Panc1 (cell line): Measurements from ENCODE around the gene TMEM129. TPM values are rescaled to one million over a fixed set of nuclear protein-coding genes. Genes with fewer than 3 reads are reported as not detected.

Experiments used
- ATAC-seq: fragments of 200-7000 bp; cut with Tn5 transposase; 2 replicates; pipeline ENCODE4 v1.9.1; 2020; ENCODE audit warnings: mild to moderate bottlenecking, moderate library complexity
- BruUV-seq: library from RNA; stranded (reverse); fragments of 400-500 nt; replicated peaks from 2 replicates; lab custom pipeline; 2021; lab: Mats Ljungman, UMichigan
- CTCF ChIA-PET: fragments of 300-600 bp; sonication (Branson Sonifier 250); formaldehyde crosslinking; loops from one replicate; lab custom pipeline; 2022; ENCODE audit warnings: antibody characterized with exemption; lab: Charles Lee
- POLR2A ChIA-PET: fragments of 300-600 bp; sonication (Branson Sonifier 250); formaldehyde crosslinking; loops from one replicate; lab custom pipeline; 2022; ENCODE audit warnings: antibody characterized with exemption; lab: Charles Lee
- DNase-seq: peaks from one replicate; pipeline ENCODE4 v3.0.0-alpha.2; 2010; ENCODE audit warnings: low read depth, low spot score
- H3K27ac ChIP-seq: 2 replicates; pipeline ENCODE4 v1.5.1; 2011; ENCODE audit warnings: mild to moderate bottlenecking, low read length, inconsistent platforms
- H3K27me3 ChIP-seq: fragments of 200-500 bp; sonication (Bioruptor generic); 2 replicates; pipeline ENCODE4 v1.6.0; 2014; ENCODE audit warnings: low read length, inconsistent platforms; ENCODE audit not compliant: control insufficient read depth, insufficient read depth
- H3K36me3 ChIP-seq: fragments of 200-500 bp; sonication (Bioruptor generic); 2 replicates; pipeline ENCODE4 v1.5.1; 2014; ENCODE audit warnings: inconsistent platforms, mild to moderate bottlenecking, low read length, moderate library complexity; ENCODE audit not compliant: control insufficient read depth, insufficient read depth
- H3K4me1 ChIP-seq: 2 replicates; pipeline ENCODE4 v1.5.1; 2011; ENCODE audit warnings: inconsistent platforms, mild to moderate bottlenecking, low read length, moderate library complexity; ENCODE audit not compliant: control insufficient read depth, insufficient read depth
- H3K4me3 ChIP-seq, 2 experiments: 2 replicates each; pipeline ENCODE4 v1.5.1; 2011 to 2012; ENCODE audit warnings: low read depth in 2 of 2, low read length in 2 of 2, mild to moderate bottlenecking in 2 of 2, inconsistent platforms in 1 of 2, moderate library complexity in 1 of 2
- H3K9me3 ChIP-seq: fragments of 200-500 bp; sonication (Bioruptor generic); 2 replicates; pipeline ENCODE4 v1.5.1; 2014; ENCODE audit warnings: low read depth, mild to moderate bottlenecking, inconsistent platforms, low read length, moderate library complexity; ENCODE audit not compliant: control insufficient read depth, insufficient read depth
- CTCF ChIP-seq: fragments of 450-650 bp; IDR thresholded peaks from 2 replicates; pipeline ENCODE4 v1.5.1; 2017; ENCODE audit warnings: mild to moderate bottlenecking
- POLR2AphosphoS5 ChIP-seq: IDR thresholded peaks from 2 replicates; pipeline ENCODE4 v1.6.1; 2012; ENCODE audit warnings: mild to moderate bottlenecking, low read depth, low read length, moderate library complexity
- REST ChIP-seq, 2 experiments: IDR thresholded peaks; 2 replicates each; pipeline ENCODE4 v1.6.1; 2011 to 2012; ENCODE audit warnings: low read depth in 2 of 2, control low read depth in 1 of 2, low read length in 1 of 2, mild to moderate bottlenecking in 1 of 2, moderate library complexity in 1 of 2; ENCODE audit not compliant: insufficient read depth in 1 of 2
- SIN3A ChIP-seq: IDR thresholded peaks from 2 replicates; pipeline ENCODE4 v1.6.1; 2012; ENCODE audit warnings: low read depth, mild to moderate bottlenecking, low read length, moderate library complexity, borderline replicate concordance; ENCODE audit not compliant: insufficient read depth
- TCF7L2 ChIP-seq: IDR thresholded peaks from 2 replicates; pipeline ENCODE4 v1.6.1; 2011; ENCODE audit warnings: mild to moderate bottlenecking, low read depth, low read length, inconsistent platforms
- in situ Hi-C: cut with HindIII; loops from 2 replicates; pipeline ENCODE4 v1.10.0; 2016; ENCODE audit warnings: low sequenced_read_pairs, low pct_unique_long_range_greater_than_20kb
- intact Hi-C: fragments of 100-400 bp; cut with micrococcal nuclease; formaldehyde crosslinking; loops from one replicate; pipeline ENCODE4 v1.10.0; 2022; ENCODE audit not compliant: unreplicated experiment
- total RNA-seq: library from RNA; stranded (reverse); gene quantifications from one replicate; pipeline ENCODE4 v1.2.1, GENCODE V29; 2021; ENCODE audit not compliant: unreplicated experiment

Gene TMEM129
- total RNA-seq, 1 experiment from 2014 or later: 32.6 TPM

GRCh38 chr4:1765409-1766072, 44.4 kb upstream of the TMEM129 start:
- no peak for DNase-seq
- H3K36me3 ChIP-seq: no peaks in the 10 kb centered on the region
- no peak overlapping the region for H3K4me3 ChIP-seq
- no TSS peak for BruUV-seq
- no peaks in the 10 kb centered on the region for H3K9me3 ChIP-seq
- peak; percentile 25; the same call in 1 of the 2 replicates for ATAC-seq
- H3K4me1 ChIP-seq: peaks cover 9% of the 10 kb centered on the region
- H3K27ac ChIP-seq: no peak overlapping the region
- TF ChIP-seq POLR2AphosphoS5 (no peak), SIN3A (no peak), REST (IDR thresholded peaks at IDR 0.05; ENCODE audit: insufficient read depth in 1 of 2, low read depth in 2 of 2, low read length in 1 of 2) (no peak), CTCF (no peak), TCF7L2 (no peak)
- H3K27me3 ChIP-seq: no peaks in the 10 kb centered on the region
- in situ Hi-C loops: no loop called here
- POLR2A ChIA-PET: no interaction called here
- CTCF ChIA-PET: interaction anchor here (0.5 to 1.4 kb wide), 2 partner anchors 18 to 26 kb away, joined by 7 to 9 read pairs; no protein-coding TSS in a partner anchor
- intact Hi-C loops: no loop called here

- Histone ChIP-seq H3K4me1 (peaks cover 9% of the 10 kb centered on the region), H3K36me3 (no peaks in the 10 kb centered on the region), H3K27me3 (no peaks in the 10 kb centered on the region), H3K4me3 (no peak overlapping the region), H3K27ac (no peak overlapping the region), H3K9me3 (no peaks in the 10 kb centered on the region)
- in situ Hi-C loops (no loop called here), intact Hi-C loops (no loop called here)
- ATAC-seq (no peak), DNase-seq (no peak)
- TF ChIP-seq SIN3A: no peak
- ChIA-PET POLR2A (no interaction called here), CTCF (interaction anchor here (0.5 to 1.4 kb wide), 2 partner anchors 17 to 27 kb away, joined by 7 to 9 read pairs; no protein-coding TSS in a partner anchor)
- no TSS peak for BruUV-seq
Observed at GRCh38 chr4:1764670-1765069, 43.5 kb upstream of the TMEM129 start.

GRCh38 chr4:1763550-1764080, 42.5 kb upstream of the TMEM129 start:
- no TSS peak for BruUV-seq
- ATAC-seq (no peak), DNase-seq (no peak)
- ChIA-PET POLR2A (no interaction called here), CTCF (no interaction called here)
- Histone ChIP-seq H3K36me3 (no peaks in the 10 kb centered on the region), H3K27me3 (no peaks in the 10 kb centered on the region), H3K4me3 (no peak overlapping the region), H3K4me1 (peaks cover 9% of the 10 kb centered on the region), H3K27ac (no peak overlapping the region), H3K9me3 (no peaks in the 10 kb centered on the region)
- TF ChIP-seq TCF7L2: no peak
- no peak for TF ChIP-seq SIN3A
- no peak for TF ChIP-seq CTCF
- no peak for TF ChIP-seq REST (IDR thresholded peaks at IDR 0.05; ENCODE audit: insufficient read depth in 1 of 2, low read depth in 2 of 2, low read length in 1 of 2)
- TF ChIP-seq POLR2AphosphoS5: no peak
- in situ Hi-C loops (no loop called here), intact Hi-C loops (no loop called here)
